ENCODE results near the gene C1QB. TPM values are rescaled to one million over a fixed set of nuclear protein-coding genes. Genes with fewer than 3 reads are reported as not detected.

Gene C1QB
- total and polyA plus RNA-seq, 11 donors = 16.6 to 667 (median 77.4) TPM

- H3K4me3 ChIP-seq = no peak overlapping the region
- peaks cover 0 to 25% (median 0%) of the 10 kb centered on the region in 9 donors for H3K27me3 ChIP-seq
- ATAC-seq (no peak), DNase-seq (peak in 1 of 5 donors; percentile 51)
- H3K9me3 ChIP-seq = no peaks in the 10 kb centered on the region
- H3K27ac ChIP-seq = no peak overlapping the region
- H3K4me1 ChIP-seq = no peaks in the 10 kb centered on the region
- WGBS, 4 donors = 88 to 93% (median 89%) methylated on average over 19 of the region's 19 CpGs
- no peak for TF ChIP-seq CTCF (IDR thresholded peaks at IDR 0.05)
- no peak for TF ChIP-seq POLR2A (IDR thresholded peaks at IDR 0.05)
- peaks cover 0 to 19% (median 0%) of the 10 kb centered on the region in 9 donors for H3K36me3 ChIP-seq
- intact Hi-C loops (cut with DNase I) = no loop called here
These were observed 7.7 kb downstream of the C1QB start for GRCh38 chr1:22660716-22661241.

DNA sequence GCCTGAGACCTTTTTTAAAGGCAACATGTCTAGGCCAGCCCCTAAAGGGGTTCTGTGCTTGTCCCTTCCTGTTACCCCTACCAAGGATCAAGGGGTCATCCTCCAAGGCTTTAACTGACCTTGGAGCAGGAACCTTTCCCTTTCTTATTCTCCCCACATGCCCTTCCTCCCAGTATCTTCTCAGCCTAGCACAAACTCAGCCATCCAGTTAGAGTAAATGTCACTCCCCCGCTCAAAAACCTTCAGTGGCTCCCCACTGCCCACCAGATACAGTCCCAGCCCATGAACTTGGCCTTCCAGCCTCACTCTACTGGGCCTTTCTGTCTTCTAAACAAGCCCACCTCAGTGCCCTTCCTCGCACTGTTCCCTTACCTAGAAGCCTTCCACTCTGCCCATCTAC, 8.8 kb downstream of the C1QB start:
- Histone ChIP-seq H3K27ac (no peak overlapping the region), H3K27me3 (peaks cover 0 to 16% (median 0%) of the 10 kb centered on the region in 9 donors), H3K4me1 (no peaks in the 10 kb centered on the region), H3K4me3 (no peak overlapping the region), H3K9me3 (no peaks in the 10 kb centered on the region), H3K36me3 (peaks cover 0 to 14% (median 0%) of the 10 kb centered on the region in 9 donors)
- no peak for TF ChIP-seq CTCF (IDR thresholded peaks at IDR 0.05)
- no peak for TF ChIP-seq POLR2A (IDR thresholded peaks at IDR 0.05)
- intact Hi-C loops (cut with DNase I) = no loop called here
- DNase-seq (no peak), ATAC-seq (no peak)
- 85 to 90% (median 88%) methylated on average over 2 of the region's 2 CpGs for WGBS, 4 donors

- DNase-seq (peak in 1 of 5 donors; percentile 58), ATAC-seq (peak; percentile 24 to 57 (median 42))
- Histone ChIP-seq H3K9me3 (no peaks in the 10 kb centered on the region), H3K27me3 (peaks cover 0 to 12% (median 0%) of the 10 kb centered on the region in 9 donors), H3K4me3 (no peak overlapping the region), H3K4me1 (no peaks in the 10 kb centered on the region), H3K27ac (no peak overlapping the region), H3K36me3 (peaks cover 0 to 14% (median 0%) of the 10 kb centered on the region in 9 donors)
- WGBS, 4 donors = 61 to 68% (median 64%) methylated on average over 4 to 5 of the region's 5 CpGs
- intact Hi-C loops (cut with DNase I) = no loop called here
- TF ChIP-seq CTCF (IDR thresholded peaks at IDR 0.05) (no peak), POLR2A (IDR thresholded peaks at IDR 0.05) (no peak)
These were observed 9.3 kb downstream of the C1QB start for GRCh38 chr1:22662318-22662717.

DNA sequence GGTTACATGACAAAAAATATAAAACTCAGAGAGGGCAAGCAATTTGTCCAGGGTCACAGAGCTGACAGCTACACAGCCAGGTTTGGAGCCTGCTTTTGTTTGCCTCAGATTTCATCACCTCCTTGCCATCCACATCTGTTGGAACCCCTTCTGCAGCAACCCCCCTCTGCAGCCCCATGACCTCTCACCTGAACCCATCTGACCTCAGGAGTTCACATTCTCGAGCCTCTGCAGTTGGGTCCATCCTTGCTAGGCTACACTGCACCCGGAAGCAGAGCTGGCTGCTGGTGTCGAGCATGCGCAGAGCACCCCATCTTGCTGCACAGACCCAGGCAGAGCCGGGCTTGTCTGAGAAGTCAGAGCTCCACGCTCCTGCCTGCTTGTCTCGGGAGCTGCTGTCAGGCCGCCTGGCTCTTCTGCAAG, 10.0 kb downstream of the C1QB start:
- DNase-seq = peak in 1 of 5 donors; percentile 58

More for the DNA sequence above, 10.0 kb downstream of the C1QB start:
- ATAC-seq = peak in 2 of 4 donors; percentile 19 to 23
- Histone ChIP-seq H3K9me3 (no peaks in the 10 kb centered on the region), H3K4me3 (no peak overlapping the region), H3K27ac (no peak overlapping the region), H3K27me3 (peaks cover 0 to 12% (median 0%) of the 10 kb centered on the region in 9 donors), H3K36me3 (peaks cover 0 to 14% (median 0%) of the 10 kb centered on the region in 9 donors), H3K4me1 (no peaks in the 10 kb centered on the region)
- TF ChIP-seq CTCF (IDR thresholded peaks at IDR 0.05) (no peak), POLR2A (IDR thresholded peaks at IDR 0.05) (no peak)
- WGBS, 4 donors = 68 to 90% (median 82%) methylated on average over 7 to 8 of the region's 8 CpGs
- intact Hi-C loops (cut with DNase I) = no loop called here

Data from heart left ventricle (tissue), 16 donors.